Measurements from ENCODE around the gene APOL1. TPM values are rescaled to one million over a fixed set of nuclear protein-coding genes. Genes with fewer than 3 reads are reported as not detected.

Gene APOL1
- total RNA-seq, 2 donors from 2014 or later = 19.6 to 22.9 TPM

GRCh38 chr22:36301384-36301828 is 48.5 kb downstream of the APOL1 start:
- Histone ChIP-seq H3K4me3 (no peak overlapping the region), H3K27me3 (replicated peaks; ENCODE audit: insufficient read depth) (no peaks in the 10 kb centered on the region), H3K9me3 (no peaks in the 10 kb centered on the region), H3K27ac (peak overlapping the region; percentile 63 to 71), H3K4me1 (replicated peaks) (peaks cover 11% of the 10 kb centered on the region), H3K36me3 (peaks cover 65 to 92% of the 10 kb centered on the region in 2 donors)
- WGBS = 26% methylated on average over 13 of the region's 13 CpGs
- peak; percentile 77 for DNase-seq (ENCODE audit: low spot score)
- TF ChIP-seq POLR2A (IDR thresholded peaks at IDR 0.05) (peak; percentile 14), CTCF (IDR thresholded peaks at IDR 0.05) (peak; percentile 95 to 98 (median 96)), POLR2AphosphoS5 (IDR thresholded peaks at IDR 0.05) (peak; percentile 68)
- intact Hi-C loops (cut with DNase I) = loop anchor here (1.0 kb wide), 1 partner anchor 169 kb away; no protein-coding TSS in a partner anchor

- H3K27ac ChIP-seq = peak overlapping the region; percentile 63 to 71
- no peak overlapping the region for H3K4me3 ChIP-seq
- 49% methylated on average over 8 of the region's 8 CpGs for whole genome bisulfite sequencing
- no peaks in the 10 kb centered on the region for H3K27me3 ChIP-seq (replicated peaks; ENCODE audit: insufficient read depth)
- peaks cover 11% of the 10 kb centered on the region for H3K4me1 ChIP-seq (replicated peaks)
- intact Hi-C loops (cut with DNase I) = loop anchor here (1.0 kb wide), 1 partner anchor 168 kb away; no protein-coding TSS in a partner anchor
- no peak for DNase-seq (ENCODE audit: low spot score)
- TF ChIP-seq POLR2A (IDR thresholded peaks at IDR 0.05) (no peak), CTCF (IDR thresholded peaks at IDR 0.05) (no peak), POLR2AphosphoS5 (IDR thresholded peaks at IDR 0.05) (no peak)
- H3K36me3 ChIP-seq = peaks cover 64 to 89% of the 10 kb centered on the region in 2 donors
- no peaks in the 10 kb centered on the region for H3K9me3 ChIP-seq
Observed at GRCh38 chr22:36301851-36302250, 48.9 kb downstream of the APOL1 start.

- Histone ChIP-seq H3K4me3 (no peak overlapping the region), H3K4me1 (replicated peaks) (peaks cover 11% of the 10 kb centered on the region), H3K27ac (peak overlapping the region; percentile 63 to 71), H3K36me3 (peaks cover 58 to 82% of the 10 kb centered on the region in 2 donors), H3K9me3 (no peaks in the 10 kb centered on the region), H3K27me3 (replicated peaks; ENCODE audit: insufficient read depth) (no peaks in the 10 kb centered on the region)
- DNase-seq (ENCODE audit: low spot score) = no peak
- TF ChIP-seq CTCF (IDR thresholded peaks at IDR 0.05) (no peak), POLR2A (IDR thresholded peaks at IDR 0.05) (no peak), POLR2AphosphoS5 (IDR thresholded peaks at IDR 0.05) (no peak)
- intact Hi-C loops (cut with DNase I) = no loop called here
- 88% methylated on average over 17 of the region's 17 CpGs for WGBS
Observed at GRCh38 chr22:36302439-36303114, 49.6 kb downstream of the APOL1 start.

- TF ChIP-seq POLR2A (IDR thresholded peaks at IDR 0.05) (no peak), CTCF (IDR thresholded peaks at IDR 0.05) (no peak), POLR2AphosphoS5 (IDR thresholded peaks at IDR 0.05) (no peak)
- Histone ChIP-seq H3K4me1 (replicated peaks) (peaks cover 11% of the 10 kb centered on the region), H3K36me3 (peaks cover 60 to 78% of the 10 kb centered on the region in 2 donors), H3K27me3 (replicated peaks; ENCODE audit: insufficient read depth) (no peaks in the 10 kb centered on the region), H3K4me3 (no peak overlapping the region), H3K27ac (peak overlapping the region; percentile 63 to 71), H3K9me3 (no peaks in the 10 kb centered on the region)
- no peak for DNase-seq (ENCODE audit: low spot score)
- intact Hi-C loops (cut with DNase I) = no loop called here
- WGBS = 78% methylated on average over 9 of the region's 9 CpGs
Observed at GRCh38 chr22:36303115-36303467, 50.2 kb downstream of the APOL1 start.

- DNase-seq (ENCODE audit: low spot score) = no peak
- H3K27ac ChIP-seq = no peak overlapping the region
- TF ChIP-seq POLR2A (IDR thresholded peaks at IDR 0.05) = no peak
- TF ChIP-seq POLR2AphosphoS5 (IDR thresholded peaks at IDR 0.05) = no peak
- TF ChIP-seq CTCF (IDR thresholded peaks at IDR 0.05) = no peak
- peaks cover 11% of the 10 kb centered on the region for H3K4me1 ChIP-seq (replicated peaks)
- WGBS = 73% methylated on average over 13 of the region's 13 CpGs
- H3K36me3 ChIP-seq = peaks cover 52 to 78% of the 10 kb centered on the region in 2 donors
- H3K27me3 ChIP-seq (replicated peaks; ENCODE audit: insufficient read depth) = no peaks in the 10 kb centered on the region
- intact Hi-C loops (cut with DNase I) = no loop called here
- H3K9me3 ChIP-seq = no peaks in the 10 kb centered on the region
- H3K4me3 ChIP-seq = no peak overlapping the region
Observed at GRCh38 chr22:36303874-36304273, 50.9 kb downstream of the APOL1 start.

Measured in prostate gland (tissue), 2 donors.